Measurements from ENCODE around the gene SLX4IP. TPM values are rescaled to one million over a fixed set of nuclear protein-coding genes. Genes with fewer than 3 reads are reported as not detected.
A peak's percentile ranks its signal among the peaks of the same experiment; 100 is the strongest.

SLX4IP gene
- total RNA-seq, 4 donors from 2014 or later: 4.8 to 7.2 (median 5.7) TPM

DNA sequence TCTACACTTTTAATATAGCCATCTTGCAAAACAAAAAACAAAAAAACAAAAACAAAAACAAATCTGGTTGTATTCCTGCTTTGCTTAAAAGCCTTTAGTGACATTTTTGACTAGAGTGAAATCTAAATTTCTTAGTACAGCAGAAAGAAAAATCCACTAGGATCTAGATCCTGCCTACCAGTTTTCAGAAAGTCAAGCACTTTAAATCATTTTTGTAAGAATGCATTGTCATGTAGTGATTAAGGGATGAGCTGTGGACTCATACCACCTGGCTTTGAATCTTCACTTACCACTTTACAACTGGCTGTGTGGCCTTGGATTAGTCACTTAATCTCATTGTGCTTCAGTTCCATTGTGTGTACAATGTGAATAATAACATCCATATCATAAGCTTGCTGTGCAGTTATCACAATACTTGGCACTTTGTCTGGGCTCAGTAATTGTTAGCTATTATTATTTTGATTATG lies 5.1 kb upstream of the SLX4IP start:
- TF ChIP-seq EP300 (IDR thresholded peaks at IDR 0.05) (no peak), POLR2A (IDR thresholded peaks at IDR 0.05) (no peak), POLR2AphosphoS5 (IDR thresholded peaks at IDR 0.05) (no peak)
- TF ChIP-seq, protein P1, sequence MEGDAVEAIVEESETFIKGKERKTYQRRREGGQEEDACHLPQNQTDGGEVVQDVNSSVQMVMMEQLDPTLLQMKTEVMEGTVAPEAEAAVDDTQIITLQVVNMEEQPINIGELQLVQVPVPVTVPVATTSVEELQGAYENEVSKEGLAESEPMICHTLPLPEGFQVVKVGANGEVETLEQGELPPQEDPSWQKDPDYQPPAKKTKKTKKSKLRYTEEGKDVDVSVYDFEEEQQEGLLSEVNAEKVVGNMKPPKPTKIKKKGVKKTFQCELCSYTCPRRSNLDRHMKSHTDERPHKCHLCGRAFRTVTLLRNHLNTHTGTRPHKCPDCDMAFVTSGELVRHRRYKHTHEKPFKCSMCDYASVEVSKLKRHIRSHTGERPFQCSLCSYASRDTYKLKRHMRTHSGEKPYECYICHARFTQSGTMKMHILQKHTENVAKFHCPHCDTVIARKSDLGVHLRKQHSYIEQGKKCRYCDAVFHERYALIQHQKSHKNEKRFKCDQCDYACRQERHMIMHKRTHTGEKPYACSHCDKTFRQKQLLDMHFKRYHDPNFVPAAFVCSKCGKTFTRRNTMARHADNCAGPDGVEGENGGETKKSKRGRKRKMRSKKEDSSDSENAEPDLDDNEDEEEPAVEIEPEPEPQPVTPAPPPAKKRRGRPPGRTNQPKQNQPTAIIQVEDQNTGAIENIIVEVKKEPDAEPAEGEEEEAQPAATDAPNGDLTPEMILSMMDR (IDR thresholded peaks at IDR 0.05): no peak
- no peaks in the 10 kb centered on the region for H3K9me3 ChIP-seq
- no peak for DNase-seq (ENCODE audit: low spot score in 2 of 2)
- H3K36me3 ChIP-seq: no peaks in the 10 kb centered on the region
- no peak overlapping the region for H3K4me3 ChIP-seq
- H3K27ac ChIP-seq: no peak overlapping the region
- H3K4me1 ChIP-seq: peaks cover 31% of the 10 kb centered on the region
- H3K27me3 ChIP-seq: no peaks in the 10 kb centered on the region

DNA sequence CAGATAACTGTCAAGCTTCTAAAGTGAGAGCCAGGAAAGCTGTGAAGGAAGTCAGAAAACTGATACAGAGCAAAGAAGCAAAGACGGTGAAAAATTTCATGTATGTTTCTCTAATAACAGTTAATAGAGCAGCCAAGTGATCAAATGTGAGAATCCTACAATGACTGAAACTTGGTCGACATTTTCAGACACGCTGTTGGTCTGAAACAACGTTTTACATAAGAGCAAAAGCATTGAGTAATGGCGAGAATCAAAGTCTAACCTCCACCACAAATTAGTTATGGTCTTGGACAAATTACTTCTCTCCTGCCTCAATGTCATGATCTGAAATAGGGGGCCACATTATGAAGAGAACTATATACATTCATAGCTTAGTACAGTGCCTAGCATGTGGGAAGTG lies 4.4 kb upstream of the SLX4IP start:
- no peak for DNase-seq (ENCODE audit: low spot score in 2 of 2)

DNA sequence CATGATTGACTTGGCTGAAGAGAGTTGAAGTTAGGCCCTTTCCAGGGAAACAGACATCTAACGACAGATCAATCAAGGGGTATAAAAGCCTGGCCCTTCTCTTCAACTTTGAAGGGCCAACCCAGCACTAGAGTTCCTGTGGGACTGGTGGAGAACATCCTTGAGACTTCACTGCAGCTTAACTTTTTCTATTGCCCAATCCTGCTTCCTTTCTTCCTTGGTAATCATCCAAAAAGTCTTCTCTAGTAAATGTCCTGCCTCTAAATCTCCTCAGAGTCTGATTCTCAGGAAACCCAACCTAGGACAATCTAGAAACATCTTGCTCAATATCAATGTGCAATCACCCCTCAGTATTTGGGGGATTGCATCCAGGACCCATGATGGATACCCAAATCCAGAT lies 3.0 kb upstream of the SLX4IP start:
- H3K27ac ChIP-seq: no peak overlapping the region
- TF ChIP-seq, protein P1 (IDR thresholded peaks at IDR 0.05): no peak
- TF ChIP-seq POLR2AphosphoS5 (IDR thresholded peaks at IDR 0.05) (no peak), POLR2A (IDR thresholded peaks at IDR 0.05) (no peak), EP300 (IDR thresholded peaks at IDR 0.05) (no peak)
- no peaks in the 10 kb centered on the region for H3K9me3 ChIP-seq
- DNase-seq (ENCODE audit: low spot score in 2 of 2): no peak
- 82% methylated on average over 1 of the region's 1 CpG for WGBS
- H3K36me3 ChIP-seq: no peaks in the 10 kb centered on the region
- H3K4me1 ChIP-seq: peaks cover 36% of the 10 kb centered on the region
- H3K27me3 ChIP-seq: no peaks in the 10 kb centered on the region
- H3K4me3 ChIP-seq: no peak overlapping the region

More for the DNA sequence above, 4.4 kb upstream of the SLX4IP start:
- 83% methylated on average over 5 of the region's 5 CpGs for WGBS
- no peak overlapping the region for H3K27ac ChIP-seq
- H3K4me1 ChIP-seq: peaks cover 36% of the 10 kb centered on the region
- no peak overlapping the region for H3K4me3 ChIP-seq
- no peaks in the 10 kb centered on the region for H3K27me3 ChIP-seq
- H3K36me3 ChIP-seq: no peaks in the 10 kb centered on the region
- no peaks in the 10 kb centered on the region for H3K9me3 ChIP-seq
- TF ChIP-seq POLR2A (IDR thresholded peaks at IDR 0.05) (no peak), POLR2AphosphoS5 (IDR thresholded peaks at IDR 0.05) (no peak), EP300 (IDR thresholded peaks at IDR 0.05) (no peak)
- TF ChIP-seq, protein P1 (IDR thresholded peaks at IDR 0.05): no peak

DNA sequence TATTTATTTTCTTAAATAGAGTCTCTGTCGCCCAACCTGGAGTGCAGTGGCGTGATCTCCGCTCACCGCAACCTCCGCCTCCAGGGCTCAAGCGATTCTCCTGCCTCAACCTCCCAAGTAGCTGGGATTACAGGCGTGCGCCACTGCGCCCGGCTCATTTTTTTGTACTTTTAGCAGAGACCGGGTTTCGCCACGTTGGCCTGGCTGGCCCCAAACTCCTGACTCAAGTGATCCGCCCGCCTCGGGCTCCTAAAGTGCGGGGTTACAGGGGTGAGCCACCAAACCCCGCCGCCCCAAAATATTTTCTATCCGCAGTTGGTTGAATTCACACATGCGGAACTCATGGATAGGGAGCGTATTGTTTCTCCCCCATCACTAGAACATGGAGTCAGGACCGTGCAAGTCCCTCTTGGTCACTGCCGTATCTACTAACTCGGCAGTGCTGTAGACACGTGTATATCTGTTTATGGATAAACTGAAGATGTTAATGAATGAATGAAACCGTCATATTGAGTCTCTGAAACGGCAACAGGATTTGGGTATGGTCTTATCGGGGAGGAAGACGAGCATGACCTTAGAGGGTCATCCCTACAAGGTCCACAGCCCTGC lies 2.0 kb upstream of the SLX4IP start:
- TF ChIP-seq POLR2AphosphoS5 (IDR thresholded peaks at IDR 0.05): no peak
- TF ChIP-seq POLR2A (IDR thresholded peaks at IDR 0.05): no peak
- no peak for TF ChIP-seq EP300 (IDR thresholded peaks at IDR 0.05)
- TF ChIP-seq, protein P1 (IDR thresholded peaks at IDR 0.05): no peak
- H3K27ac ChIP-seq: peak overlapping the region; percentile 90
- WGBS: 50% methylated on average over 30 of the region's 30 CpGs
- DNase-seq (ENCODE audit: low spot score in 2 of 2): peak in 1 of 2 donors; percentile 64
- H3K27me3 ChIP-seq: no peaks in the 10 kb centered on the region
- peaks cover 36% of the 10 kb centered on the region for H3K4me1 ChIP-seq
- no peaks in the 10 kb centered on the region for H3K9me3 ChIP-seq
- no peaks in the 10 kb centered on the region for H3K36me3 ChIP-seq
- H3K4me3 ChIP-seq: peak overlapping the region; percentile 83

DNA sequence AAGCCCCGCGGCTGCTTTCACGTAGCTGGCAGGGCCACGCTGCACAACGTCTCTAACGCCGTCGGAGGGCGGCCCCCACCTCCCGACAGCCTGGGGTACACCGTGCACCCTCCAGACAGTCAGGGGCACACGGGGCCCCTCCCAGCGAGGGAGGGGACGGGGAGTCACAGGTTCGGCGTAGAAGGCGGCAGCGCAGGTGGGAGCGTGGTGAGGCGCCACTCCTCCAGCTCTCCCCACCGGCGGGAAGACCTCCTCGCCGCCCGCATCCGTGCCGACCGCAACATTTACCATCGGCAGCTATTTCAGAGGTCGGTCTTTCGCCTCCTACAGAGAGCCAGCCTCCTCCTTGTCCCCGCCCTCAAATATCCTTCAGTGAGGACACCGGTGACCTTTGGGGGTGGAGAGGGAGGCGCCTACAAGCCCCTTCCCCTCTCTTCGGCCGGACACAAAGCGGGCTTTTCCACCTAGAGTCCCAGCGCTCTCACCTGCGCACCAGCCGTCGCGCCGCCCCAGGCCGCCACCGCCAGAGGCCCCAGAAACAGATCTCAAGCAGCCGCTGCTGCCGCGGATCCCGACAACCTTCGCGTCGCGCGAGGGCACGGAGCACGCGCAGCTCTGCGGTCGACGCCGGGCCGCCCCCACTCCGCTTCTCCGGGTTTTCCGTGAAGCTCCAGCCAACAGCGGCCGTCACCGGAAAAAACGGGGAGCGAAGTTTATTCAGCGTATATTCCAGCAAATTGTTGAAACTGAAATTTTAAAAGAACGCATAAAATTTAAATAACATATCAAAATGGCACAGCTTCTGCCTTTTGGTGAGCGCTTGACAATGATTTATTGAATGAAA lies 1.3 kb upstream of the SLX4IP start, which contains the start of gene MKKS:
Gene MKKS (minus strand): TSS at position 600 of the 844 bp plus-strand sequence. CDS start 20,708 bp downstream, outside the sequence.
- Histone ChIP-seq H3K36me3 (peaks cover 5% of the 10 kb centered on the region), H3K9me3 (no peaks in the 10 kb centered on the region), H3K27me3 (no peaks in the 10 kb centered on the region), H3K4me3 (peak within 1 kb of the TSS; percentile 83), H3K27ac (peak within 1 kb of the TSS; percentile 90), H3K4me1 (peaks cover 36% of the 10 kb centered on the region)
- DNase-seq (ENCODE audit: low spot score in 2 of 2): peak; percentile 93 to 94
- whole genome bisulfite sequencing: under 1% methylated on average over 37 of the region's 73 CpGs
- no peak for TF ChIP-seq EP300 (IDR thresholded peaks at IDR 0.05)
- TF ChIP-seq POLR2AphosphoS5 (IDR thresholded peaks at IDR 0.05): peak in 2 of 3 donors; percentile 34 to 65
- no peak for TF ChIP-seq POLR2A (IDR thresholded peaks at IDR 0.05)
